ENCODE data around the gene SGMS2. TPM values are rescaled to one million over a fixed set of nuclear protein-coding genes. Genes with fewer than 3 reads are reported as not detected.
"Not testable (repeated sequence)": the region's sequence is repeated elsewhere in the genome, so short reads cannot be mapped to it uniquely, and the experiment has no call there.

The SGMS2 gene
- total RNA-seq, 1 donor from 2014 or later = 44.8 TPM

DNA sequence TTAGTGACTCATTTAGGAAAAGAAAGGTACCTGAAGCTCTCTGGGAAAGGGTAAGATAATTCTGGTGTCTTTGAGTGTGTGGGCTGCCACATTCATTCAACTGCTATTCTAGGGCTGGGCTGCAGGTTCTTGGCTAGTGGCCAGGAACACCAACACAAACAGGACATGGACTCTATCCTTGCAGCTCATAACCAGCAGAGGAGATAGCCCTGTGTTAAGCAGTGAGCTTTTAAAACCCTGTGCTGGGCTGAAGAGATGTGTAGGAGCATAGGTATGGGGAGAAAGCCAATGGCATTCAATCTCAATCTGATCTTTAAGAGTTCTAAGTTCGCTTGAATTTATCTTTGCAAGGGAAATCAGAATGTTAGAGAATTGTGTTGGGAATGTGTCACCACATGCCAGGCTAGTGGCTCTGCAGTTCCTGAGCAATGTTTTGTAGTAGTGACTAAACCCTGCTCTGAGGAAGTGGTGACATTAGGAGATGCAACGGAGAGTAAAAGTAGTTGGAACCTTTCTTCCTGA, 39.2 kb downstream of the SGMS2 start:
- DNase-seq (ENCODE audit: low read depth in 2 of 2) = peak; percentile 81 to 86

DNA sequence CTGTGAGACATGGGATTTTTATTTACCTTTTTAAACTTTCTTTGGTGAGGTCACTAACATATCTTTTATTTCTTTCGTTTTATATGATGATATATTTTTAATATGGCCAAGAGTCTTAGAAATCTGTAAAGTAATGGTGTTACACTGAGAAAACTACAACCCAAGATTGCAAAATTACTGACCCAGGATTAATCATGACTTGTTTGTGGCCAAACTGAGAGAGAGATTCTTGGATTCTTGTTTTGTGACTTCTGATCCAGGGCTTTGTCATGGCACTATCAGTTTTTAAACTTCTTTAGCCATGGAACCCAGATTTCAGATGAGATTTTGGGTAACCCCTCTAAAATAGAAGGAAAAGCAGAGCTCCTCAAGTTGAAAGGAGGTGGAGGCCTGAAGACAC, 42.0 kb downstream of the SGMS2 start:
- DNase-seq (ENCODE audit: low read depth in 2 of 2) = no peak

DNA sequence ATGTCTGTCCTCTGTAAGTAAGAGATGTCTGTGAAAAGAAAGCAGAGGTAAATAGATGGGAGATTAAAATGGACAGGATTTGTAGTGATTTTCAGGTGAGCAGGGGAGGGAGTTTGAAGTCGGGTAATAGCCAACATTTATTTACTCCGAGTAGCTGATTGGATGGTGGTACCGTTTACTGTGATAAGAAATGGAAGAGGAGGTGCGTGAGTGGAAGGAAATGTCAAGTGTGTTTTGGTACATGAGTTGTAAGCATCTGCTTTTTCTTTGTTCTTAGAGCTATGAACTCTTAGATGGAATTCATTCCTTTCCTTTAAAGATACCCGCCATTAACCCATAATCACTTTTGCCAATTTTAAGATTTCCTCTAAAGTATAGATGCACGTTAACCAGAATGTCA, 45.5 kb downstream of the SGMS2 start:
- peak in 1 of 2 donors; percentile 29 for DNase-seq (ENCODE audit: low read depth in 2 of 2)

DNA sequence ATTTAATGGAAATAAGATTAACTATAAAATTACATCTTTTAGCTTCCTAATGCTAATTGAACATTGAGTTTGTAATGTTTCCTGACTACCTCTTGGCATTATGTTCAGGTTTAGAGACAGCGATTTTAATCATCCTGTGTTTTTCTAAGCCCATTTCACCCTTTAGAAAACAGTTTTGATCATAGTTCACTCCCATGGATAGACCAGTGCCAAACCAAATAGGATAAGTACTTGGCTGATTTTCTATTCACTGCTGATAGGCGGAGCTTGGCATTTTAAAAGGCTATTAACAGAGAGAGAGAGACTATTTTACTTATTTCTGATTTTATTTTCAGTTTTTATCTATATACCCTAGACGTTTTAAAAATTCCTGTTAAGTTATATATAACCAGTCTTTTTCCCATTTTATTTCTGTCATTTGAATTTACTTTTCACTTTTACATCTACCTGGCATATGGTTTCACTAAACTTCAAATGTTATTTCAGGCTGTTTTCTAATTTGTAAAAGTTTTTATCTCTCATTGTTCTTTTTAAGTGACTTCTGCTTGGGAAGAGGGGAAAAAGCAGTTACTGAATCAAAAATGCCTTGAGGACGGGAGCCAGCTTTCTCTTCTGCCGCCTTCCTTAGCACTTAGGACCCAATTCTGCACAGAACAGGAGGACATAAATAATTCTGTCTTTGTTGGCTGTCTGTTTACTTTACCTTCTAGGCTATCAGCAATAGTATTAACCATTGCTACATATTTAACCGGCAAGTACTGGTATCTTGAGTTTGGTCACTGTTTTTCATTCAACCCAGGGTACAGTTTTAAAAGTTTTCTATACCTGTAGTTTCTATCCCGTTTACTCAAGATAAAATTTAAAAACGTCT, 46.4 kb downstream of the SGMS2 start:
- peak; percentile 82 to 83 for DNase-seq (ENCODE audit: low read depth in 2 of 2)

DNA sequence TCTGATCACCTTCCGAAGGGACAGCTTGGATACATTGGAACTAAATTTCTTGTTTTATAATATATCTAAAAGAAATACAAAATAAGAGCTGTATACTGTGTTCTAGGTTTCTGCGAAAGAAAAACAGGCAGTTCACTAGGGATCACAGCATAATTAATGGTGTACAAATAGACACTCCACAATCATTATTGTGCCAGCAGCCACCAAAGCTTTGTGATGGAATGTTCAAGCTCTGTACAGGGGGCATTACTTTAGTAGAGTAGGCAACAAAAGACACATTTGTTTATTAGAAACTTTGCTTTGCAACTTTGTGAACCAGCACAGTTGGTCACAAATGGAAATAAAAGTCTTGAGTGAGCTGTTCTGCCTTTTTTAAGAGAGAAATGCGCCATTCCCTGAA, 49.3 kb downstream of the SGMS2 start:
- DNase-seq (ENCODE audit: low read depth in 2 of 2) = no peak

DNA sequence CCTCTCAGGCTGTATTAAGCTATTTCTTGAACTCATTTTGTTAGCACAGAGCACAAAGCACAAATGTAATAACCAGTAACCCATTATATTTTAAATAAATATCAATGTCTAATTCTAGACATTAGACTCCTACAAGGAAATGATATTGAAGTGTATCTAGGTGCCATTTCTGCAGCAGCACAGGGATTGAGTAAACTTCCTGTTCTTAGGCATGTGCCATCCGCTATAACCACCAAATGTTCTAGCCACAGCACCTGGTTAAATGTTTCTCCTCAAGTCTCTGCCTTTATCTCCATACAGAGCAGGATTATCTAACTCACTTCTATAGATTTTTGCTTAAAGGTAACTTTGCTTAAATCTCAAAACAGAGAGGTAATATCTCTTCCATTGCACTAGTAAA, 51.4 kb downstream of the SGMS2 start:
- DNase-seq (ENCODE audit: low read depth in 2 of 2) = peak in 1 of 2 donors; percentile 30

DNA sequence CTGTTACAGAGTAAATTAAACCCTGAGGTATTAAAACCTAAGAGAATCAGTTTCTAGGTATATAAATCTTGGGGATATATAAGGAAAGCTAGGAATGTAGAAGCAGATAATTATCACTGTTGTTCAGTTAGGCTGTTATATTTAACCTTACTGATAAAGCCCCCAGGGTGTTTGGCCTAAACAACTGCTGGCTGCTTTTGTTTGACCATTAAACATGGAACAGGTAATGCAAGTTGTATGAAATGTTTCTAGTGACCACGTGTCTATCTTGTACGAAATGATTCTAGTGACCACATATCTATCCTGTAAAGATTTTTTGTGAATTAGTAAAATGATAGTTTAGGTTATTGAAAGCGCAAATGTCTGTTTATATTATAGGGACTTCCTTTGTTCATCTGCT, 52.6 kb downstream of the SGMS2 start:
- no peak for DNase-seq (ENCODE audit: low read depth in 2 of 2)

DNA sequence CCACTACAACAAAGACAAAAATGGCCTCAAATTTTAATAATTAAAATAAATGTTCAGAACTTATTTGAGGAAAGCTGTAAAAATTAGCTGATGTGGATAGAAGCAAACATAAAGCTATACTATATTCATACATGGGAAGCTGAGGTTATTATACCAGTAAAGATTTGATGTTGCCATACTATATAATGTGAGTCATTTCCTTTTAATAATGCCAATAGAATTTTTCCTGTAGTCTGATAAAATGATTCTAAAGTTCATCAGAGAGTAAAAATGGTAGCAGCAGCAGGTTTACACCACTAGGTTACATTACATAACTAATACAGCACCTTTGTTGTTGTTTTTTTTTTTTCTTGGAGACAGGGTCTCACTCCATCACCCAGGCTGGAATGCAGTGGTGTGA, 61.1 kb downstream of the SGMS2 start:
- peak in 1 of 2 donors; percentile 43 for DNase-seq (ENCODE audit: low read depth in 2 of 2)

DNA sequence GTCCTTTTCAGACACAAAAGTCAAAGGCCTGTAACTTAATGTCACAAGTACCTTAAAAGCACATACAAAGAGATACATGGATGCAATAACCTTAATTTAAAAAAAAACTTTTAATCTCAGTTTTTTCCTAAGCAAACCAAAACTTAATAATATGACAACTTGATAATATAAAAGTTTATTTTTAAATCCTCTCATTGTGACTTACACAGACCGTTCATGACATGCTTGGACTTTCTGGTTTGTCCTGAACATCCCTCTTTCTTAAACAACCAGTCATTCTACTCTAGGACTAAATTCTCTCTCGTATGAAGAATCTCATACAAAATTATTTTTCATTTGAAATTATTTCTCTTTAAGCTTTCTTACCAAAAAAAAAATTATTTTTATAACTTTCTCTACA, 63.5 kb downstream of the SGMS2 start:
- DNase-seq (ENCODE audit: low read depth in 2 of 2) = no peak

DNA sequence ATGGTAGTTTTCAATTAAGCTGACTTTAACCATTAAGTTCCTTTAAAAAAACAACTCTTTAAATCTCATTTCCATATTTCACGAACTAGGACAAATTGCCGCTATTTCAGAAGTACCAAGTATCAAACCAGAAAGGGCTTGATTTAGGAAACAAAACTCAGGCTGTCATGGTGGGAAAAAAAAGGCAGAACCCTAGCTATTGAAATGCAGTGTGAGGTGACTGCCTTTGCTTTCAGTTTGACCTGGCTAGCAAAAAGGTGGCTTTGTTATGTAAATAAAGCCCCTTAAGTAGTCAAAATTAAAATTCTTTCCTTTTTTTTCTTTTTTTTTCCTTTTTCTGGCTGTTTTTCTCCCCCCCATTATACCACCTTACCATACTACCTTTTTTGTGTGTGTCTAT, 66.0 kb downstream of the SGMS2 start:
- DNase-seq (ENCODE audit: low read depth in 2 of 2) = no peak

DNA sequence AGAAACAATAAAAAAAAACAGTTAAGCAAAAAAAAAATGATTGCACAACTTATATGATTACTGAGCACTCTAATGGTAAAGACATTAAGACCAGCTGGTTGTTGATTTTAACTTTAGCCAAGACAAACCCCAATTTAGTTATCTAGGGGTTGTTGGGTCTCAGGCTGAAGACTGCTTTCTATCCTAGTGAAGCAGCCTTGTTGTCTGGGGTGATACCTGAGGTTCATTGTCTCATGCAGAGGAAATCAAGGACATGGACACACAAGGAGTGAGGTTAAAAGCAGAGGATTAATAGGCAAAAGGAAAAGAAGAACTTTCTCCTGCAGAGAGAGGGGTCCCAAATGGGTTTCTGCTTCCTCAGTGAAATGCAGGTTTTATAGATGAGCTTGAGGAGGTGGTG, 66.6 kb downstream of the SGMS2 start:
- DNase-seq (ENCODE audit: low read depth in 2 of 2) = no peak

DNA sequence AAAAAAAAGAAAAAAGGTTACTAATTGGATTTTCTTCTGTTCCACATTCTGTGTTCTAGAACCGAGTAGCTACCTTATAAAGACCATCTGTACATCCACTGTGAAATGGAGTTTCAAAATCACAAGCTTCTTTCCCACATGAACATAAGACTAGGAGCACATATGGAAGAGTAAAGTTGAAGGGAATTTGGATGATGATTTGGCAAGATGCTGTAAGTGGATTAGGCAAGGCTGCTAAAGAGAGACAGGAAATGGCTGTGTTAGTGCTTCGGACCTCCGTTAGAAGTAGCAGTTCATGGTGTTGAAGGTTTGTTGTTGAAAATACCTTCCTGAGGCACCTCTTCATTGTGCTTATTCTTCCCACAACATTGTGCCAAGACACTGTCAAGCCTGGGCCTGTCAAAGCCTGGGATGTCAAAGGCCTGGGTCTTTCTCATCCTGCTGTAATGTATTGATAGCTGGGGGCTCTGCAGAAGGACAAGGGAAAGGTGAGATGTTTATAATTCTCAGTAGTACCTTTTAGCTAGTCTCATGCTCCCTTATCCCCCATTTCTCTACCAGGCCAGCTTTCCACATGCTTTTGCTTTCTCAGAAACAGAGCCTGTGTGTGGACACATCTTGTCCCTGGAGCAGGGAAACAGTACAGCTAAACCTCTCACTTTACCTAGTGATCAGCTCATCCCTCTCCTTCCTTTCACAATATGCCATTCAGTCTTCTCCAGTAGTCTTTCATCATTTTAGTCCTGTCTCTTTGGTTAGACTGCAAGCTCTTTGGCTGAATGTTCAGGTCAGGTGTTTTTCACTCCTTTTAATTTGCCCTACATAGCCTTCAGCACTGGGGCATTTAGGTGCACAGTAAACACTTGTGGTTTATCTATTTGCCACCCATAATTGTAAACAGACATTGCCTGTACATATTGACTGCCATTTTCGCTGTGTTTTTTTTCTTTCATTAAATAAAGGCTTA, 68.7 kb downstream of the SGMS2 start:
- DNase-seq (ENCODE audit: low read depth in 2 of 2) = peak in 1 of 2 donors; percentile 57

DNA sequence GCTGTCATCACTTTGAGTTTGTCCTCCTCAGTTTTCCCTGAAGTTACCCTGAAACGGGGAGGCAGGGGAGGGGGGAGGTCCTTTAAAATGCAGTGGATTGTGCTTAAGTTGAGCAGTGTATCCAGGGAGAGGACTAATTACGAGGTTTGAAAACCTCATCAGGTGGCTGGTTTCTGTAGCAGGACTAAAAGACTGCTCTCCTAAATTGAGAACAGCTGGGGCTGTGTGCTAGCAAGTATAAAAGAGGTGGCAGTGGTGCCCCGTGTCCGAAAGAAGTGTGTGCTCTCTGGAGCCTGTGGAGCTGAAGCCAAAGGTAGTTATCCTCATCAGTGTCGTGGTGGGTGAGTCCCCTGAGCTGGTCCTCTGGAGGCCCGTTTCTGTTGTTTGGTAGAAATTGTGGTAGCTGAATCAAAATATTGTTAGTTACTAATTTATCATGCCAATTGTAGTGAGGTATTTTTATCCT, 69.4 kb downstream of the SGMS2 start:
- no peak for DNase-seq (ENCODE audit: low read depth in 2 of 2)

DNA sequence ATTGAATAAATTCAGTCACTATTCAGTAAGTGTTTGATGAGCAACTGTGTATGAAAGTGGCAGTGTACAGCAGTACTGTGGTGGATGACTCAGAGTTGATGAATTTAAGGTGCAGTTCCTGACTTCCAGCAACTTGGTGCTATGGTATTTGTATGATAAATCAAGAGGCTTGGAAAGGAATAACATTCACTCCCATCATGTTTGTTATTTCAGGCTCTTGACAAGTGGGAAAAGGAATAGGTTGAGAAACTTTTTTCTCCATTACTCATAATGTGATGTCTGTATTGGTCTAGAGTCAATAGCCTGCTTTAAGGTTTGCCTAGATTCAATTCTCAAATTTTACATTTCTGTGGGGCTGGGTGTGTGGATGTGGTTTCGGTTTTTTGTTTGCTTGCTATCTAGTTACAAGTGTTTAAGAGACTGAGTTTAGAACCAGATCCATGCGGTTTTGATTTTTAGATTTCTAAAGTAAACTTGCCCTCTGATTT, 71.5 kb downstream of the SGMS2 start:
- peak; percentile 92 to 98 for DNase-seq (ENCODE audit: low read depth in 2 of 2)

DNA sequence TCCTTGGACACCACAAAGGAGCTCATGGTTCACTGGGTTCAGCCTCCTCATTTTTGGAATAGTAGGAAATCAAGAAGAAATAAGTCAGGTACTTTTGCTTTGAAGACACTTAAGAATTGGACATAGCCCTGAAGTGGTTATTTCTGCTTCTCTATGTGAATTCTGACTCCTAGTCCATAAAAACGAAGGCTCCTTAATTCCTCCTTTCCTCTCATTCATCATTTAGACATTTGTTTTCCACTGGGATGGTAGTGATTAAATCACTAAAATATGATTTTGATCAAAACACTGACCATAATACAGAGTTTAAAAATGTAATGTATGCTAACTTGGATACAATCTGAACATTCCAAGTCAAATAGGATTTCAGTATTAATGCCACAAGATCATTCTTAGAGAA, 71.9 kb downstream of the SGMS2 start:
- DNase-seq (ENCODE audit: low read depth in 2 of 2) = no peak

DNA sequence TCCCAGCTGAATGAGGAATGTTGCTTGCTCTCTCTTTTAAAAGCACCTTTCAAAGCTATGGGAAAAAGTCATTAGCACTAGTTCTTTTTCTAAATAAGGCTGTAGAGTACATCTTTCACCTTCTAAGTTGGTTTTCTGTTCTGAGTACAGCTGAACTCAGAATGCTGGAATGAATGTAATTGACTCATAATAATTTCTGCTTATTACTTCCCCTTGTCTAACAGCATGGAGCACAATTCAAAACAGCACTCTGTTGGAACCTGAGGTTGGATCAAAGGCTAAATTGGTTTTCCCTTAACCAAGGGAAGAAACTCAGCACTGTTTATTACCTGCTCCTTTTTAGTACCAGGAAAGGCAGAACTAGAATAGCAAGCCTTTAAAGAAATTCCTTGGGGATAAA, 73.1 kb downstream of the SGMS2 start:
- DNase-seq (ENCODE audit: low read depth in 2 of 2) = peak in 1 of 2 donors; percentile 26

DNA sequence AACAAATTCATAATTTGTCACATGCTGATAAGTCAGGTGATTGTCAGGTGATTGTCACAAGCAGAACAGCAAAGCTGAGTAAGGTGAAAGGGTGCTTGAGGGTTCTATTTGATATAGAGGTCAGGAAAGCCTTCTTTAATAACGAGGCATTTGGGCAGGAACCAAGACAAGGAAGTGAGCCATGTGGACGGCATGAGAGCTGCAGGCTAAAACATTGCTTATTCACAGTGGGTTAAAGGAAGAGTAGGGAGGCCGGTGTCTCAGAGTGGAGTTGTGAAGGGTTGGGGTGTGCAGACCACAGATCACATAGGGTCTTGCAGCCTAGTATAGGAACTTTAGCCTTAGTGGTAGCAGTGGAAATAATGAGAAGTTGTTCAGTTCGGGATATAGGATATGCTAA, 75.3 kb downstream of the SGMS2 start:
- no peak for DNase-seq (ENCODE audit: low read depth in 2 of 2)

DNA sequence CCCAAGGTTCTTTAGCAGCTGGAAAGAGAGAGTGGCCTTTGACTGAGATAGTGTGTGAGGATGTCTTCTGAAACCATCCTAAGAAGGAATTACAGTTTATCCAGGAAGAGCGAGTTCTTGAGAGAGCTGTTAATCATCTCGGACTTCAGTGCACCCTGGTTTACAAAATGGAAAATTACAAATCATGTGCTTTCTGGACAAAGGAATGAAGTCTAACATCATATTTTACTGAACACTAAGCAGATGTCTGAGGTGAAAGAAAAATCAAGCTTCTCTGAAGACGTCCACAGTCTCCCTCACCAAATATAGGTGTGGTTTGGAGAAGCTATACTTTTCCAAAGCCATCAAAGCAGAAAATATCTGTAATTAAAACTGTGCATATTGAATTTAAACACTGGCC, 75.8 kb downstream of the SGMS2 start:
- no peak for DNase-seq (ENCODE audit: low read depth in 2 of 2)

DNA sequence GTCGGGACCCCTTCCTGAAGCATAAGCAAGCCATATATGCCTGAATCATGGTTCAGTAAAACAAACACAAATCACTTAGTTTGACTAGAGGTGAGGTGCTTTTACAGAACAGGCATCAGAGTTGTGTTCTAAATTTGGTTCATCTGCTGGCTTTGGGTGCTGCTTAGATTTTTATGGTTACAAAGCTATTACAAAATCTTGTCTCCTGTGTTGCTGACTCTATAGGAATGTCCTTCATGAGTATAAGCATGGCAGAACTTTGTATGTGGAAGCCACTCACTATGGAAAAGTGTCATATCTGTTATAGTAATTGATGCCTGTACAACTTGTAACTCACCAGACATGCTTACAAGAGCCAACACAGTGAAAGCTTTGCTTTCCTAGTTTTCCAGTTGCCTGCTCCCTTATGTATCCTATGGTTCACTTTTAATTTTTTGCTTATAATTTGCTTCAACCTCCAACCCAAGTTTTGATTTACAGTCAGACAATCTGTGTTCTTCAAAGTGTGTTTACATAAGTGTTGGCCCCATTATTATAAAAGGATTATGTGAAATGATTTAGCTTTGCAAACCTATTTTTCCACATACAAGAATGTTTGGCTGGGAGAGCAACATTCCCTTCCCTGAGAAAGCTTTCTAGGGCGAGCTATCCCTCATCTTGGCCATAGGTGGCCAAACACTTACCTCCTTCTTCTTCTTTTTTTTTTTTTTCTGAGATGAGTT, 76.6 kb downstream of the SGMS2 start:
- no peak for DNase-seq (ENCODE audit: low read depth in 2 of 2)

DNA sequence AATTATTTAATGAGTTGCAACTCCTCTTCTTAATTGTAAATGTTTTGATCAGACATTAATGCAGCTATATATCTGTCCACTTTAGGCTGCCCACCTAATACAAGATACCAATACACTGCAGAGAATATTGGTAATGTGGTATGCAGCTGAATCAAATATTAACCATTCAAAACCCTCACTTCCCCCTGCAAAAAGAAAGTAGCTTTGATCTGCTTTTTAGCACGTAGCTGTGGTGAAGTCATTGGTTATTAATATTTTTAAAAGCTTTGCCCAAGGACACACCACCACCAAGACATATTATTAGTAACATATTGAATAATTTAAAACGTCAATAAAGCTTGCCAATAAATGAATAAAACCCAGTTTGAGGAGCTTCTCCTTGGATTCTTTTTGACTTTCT, 78.0 kb downstream of the SGMS2 start:
- no peak for DNase-seq (ENCODE audit: low read depth in 2 of 2)

DNA sequence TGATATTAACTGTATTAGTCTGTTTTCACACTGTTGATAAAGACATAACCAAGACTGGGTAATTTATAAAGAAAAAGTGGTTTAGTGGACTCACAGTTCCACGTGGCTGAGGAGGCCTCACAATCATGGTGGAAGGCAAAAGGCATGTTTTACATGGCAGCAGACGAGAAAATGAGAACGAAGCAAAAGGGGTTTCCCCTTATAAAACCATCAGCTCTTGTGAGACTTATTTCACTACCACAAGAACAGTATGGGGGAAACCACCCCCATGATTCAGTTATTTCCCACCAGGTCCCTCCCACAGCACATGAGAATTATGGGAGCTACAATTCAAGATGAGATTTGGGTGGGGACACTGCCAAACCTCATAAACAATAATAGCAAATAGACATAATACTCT, 80.3 kb downstream of the SGMS2 start:
- not testable (repeated sequence) for DNase-seq (ENCODE audit: low read depth in 2 of 2)

Data from dermis microvascular lymphatic vessel endothelial cell (primary cell).